ENCODE data around the gene ZNF28.
"Not testable (repeated sequence)": the region's sequence is repeated elsewhere in the genome, so short reads cannot be mapped to it uniquely, and the experiment has no call there.

Gene ZNF28

DNA sequence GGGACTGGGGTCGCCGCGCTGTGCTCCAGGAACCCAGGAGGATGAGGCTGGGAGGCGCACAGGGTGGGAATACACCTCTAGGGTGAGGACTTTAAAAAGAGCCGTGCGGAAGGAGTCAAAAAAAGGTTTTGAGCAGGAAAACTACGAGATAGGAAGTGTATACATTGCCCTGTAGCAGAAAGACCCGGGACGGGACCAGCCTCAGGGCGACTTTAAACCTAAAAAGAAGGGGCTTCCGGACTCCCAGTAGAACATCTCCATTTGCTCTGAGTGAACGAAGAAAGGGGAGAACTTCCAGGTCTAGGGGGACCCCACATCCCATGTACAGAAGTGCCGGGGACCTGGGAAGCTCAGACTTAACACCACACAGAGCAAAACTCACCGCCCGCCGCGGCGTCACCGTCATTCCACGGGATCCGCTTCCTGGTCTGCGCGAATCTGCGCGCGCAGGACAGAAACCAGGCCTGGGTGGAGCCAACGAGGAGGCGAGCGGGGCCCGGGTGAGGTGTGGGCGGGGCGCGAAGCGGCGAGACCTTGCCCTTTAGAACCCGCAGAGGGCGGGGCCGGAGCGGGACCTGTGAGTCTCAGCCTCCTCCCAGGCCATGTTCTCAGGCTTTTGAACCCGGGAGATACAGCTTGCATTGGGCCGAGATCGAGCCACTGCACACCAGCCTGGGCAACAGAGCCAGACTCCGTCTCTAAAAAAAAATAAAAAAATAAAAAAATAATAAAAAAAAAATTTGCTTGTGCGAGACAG lies at the start of gene ZNF28:
TSS of gene ZNF28 (minus strand) at position 430 of the 757 bp plus-strand sequence. CDS start 3,675 bp downstream, outside the sequence.
- peak in 1 of 2 experiments; percentile 28 for DNase-seq

DNA sequence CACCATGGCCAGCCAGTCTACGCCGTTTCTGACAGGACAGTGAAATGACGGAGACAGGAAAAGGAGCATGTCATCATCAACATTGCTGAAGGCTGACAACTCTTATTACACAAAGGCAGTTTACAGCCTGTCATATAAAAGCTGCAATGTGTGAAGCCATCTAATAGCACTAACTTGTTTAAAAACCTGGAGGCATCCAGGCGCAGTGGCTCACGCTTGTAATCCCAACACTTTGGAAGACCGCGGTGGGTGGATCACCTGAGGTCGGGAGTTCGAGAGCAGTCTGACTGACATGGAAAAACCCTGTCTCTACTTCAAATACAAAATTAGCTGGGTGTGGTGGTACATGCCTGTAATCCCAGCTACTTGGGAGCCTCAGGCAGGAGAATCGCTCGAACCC lies 46.6 kb upstream of the ZNF28 start:
- DNase-seq: not testable (repeated sequence)

DNA sequence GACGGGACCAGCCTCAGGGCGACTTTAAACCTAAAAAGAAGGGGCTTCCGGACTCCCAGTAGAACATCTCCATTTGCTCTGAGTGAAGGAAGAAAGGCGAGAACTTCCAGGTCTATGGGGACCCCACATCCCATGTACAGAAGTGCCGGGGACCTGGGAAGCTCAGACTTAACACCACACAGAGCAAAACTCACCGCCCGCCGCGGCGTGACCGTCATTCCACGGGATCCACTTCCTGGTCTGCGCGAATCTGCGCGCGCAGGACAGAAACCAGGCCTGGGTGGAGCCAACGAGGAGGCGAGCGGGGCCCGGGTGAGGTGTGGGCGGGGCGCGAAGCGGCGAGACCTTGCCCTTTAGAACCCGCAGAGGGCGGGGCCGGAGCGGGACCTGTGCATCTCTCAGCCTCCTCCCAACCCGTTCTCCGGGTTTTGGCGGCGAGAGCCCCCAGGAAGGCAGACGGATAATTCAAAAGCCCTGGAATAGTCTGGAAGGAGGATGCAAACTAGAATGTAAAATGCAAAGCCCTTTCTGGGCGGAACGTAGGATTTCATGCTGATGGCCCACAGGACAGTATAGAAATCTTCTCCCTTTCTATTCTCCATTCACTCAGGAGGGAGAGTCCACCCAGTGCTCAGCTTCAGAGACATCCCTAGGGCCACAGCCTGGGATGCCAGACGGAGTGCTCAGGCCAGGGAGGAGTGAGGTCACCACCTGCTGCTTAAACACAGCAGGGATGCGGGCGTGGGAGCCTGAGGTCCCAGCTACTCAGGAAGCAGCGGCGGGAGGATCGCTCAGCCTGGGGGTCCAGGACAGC lies 36.2 kb upstream of the ZNF28 start, which contains the start of gene ZNF468:
TSS of gene ZNF468 (minus strand) at position 242 of the 814 bp plus-strand sequence. CDS start 3,347 bp downstream, outside the sequence.
- DNase-seq: peak in 1 of 2 experiments; percentile 64

DNA sequence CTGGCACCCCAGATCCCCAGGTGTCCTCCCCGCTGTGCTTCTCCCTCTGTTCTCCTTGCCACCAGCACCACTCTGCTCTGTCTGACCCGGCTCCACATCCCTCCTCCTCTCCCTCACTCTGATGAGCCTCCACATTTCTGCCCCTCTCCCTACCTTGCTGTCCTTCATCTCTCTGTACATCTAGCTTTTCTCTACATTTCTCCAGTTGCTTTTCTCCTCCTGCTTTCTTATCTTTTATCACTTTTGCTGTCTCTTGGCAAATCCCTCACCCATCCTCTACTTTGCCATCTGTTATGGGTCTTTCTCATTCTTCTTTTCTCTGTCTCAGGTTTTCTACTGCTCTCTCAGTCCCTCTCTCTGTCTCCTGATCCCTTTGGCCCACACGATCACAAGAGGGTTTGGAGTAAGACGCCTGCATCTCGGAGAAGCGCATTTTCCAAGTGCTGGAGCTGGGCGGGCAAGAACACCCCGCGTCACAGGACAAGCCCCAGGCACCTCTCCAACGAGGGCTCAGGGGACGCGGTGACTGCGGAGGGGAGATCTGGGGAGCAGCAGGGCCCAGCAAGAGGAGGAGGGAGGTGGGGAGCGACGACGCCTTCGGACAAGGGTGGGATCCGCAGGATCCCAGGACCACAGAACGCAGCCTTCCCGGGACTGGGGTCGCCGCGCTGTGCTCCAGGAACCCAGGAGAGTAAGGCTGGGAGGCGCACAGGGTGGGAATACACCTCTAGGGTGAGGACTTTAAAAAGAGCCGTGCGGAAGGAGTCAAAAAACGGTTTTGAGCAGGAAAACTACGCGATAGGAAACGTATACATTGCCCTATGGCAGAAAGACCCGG lies 35.3 kb upstream of the ZNF28 start:
- DNase-seq: not testable (repeated sequence)

DNA sequence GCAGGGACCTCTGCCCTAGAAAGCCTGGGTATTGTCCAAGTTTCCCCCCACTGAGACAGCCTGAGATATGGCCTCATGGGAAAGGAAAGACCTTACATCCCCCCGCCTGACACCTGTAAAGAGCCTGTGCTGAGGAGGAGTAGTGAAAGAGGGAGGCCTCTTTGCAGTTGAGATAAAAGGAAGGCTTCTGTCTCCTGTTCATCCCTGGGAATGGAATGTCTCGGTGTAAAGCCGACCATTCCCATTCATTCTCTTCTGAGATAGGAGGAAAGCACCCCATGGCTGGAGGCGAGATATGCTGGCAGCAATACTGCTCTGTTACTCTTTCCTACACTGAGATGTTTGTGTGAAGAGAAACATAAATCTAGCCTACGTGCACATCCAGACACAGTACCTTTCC lies 25.9 kb upstream of the ZNF28 start:
- not testable (repeated sequence) for DNase-seq

DNA sequence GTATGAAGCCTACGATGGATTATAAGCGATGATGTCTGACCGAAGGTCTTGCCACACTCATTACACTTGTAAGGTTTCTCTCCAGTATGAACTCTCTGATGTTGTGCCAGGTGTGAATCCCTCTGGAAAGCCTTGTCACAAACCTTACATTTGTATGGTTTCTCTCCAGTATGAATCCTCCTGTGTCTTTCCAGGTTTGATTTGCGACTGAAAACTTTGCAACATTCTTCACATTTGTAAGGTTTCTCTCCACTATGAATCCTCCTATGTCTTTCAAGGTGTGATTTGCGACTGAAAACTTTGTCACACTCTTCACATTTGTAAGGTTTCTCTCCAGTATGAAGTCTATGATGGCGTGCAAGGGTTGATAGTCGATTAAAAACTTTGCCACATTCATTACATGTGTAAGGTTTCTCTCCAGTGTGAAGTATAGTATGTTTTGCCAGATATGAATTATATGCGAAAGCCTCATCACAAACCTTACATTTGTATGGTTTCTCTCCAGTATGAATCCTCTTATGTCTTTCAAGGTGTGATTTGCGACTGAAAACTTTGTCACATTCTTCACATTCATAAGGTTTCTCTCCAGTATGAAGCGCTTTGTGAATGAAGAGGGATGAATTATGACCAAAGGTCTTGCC lies 19.5 kb upstream of the ZNF28 start:
- not testable (repeated sequence) for DNase-seq

DNA sequence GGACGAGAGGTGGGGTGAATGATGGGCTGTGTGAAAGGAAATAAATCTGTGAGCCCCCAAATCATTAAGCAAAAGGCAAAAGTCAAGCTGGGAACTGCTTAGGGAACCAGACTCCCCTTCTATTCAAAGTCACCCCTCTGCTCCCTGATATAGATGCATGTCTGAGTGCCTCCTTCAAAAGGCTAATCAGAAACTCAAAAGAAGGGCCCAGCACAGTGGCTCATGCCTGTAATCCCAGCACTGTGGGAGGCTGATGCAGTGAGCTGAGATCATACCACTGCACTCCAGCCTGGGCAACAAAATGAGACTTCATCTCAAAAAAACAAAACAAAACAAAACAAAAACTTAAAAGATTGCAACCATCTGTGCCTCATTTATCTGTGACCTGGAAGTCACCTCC lies 12.9 kb upstream of the ZNF28 start:
- not testable (repeated sequence) for DNase-seq

DNA sequence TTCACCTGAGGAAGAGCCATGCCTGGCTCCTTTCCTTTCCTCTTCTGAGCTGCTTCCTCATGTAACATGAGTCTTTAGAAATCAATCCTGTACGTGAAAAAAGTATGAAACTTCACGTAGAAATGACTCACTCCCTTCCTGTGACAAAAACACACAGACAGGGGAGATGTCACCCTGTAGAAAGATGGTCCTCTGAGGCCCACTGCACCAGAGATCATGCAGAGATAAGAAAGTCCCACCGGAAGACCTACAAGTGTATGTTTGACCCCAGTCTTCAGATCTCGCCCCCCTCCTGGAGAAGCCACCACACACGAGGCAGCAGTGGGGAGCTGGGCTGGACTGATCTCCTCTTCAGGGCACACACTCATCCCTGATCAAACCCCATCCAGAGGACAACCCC lies 12.1 kb upstream of the ZNF28 start:
- not testable (repeated sequence) for DNase-seq

DNA sequence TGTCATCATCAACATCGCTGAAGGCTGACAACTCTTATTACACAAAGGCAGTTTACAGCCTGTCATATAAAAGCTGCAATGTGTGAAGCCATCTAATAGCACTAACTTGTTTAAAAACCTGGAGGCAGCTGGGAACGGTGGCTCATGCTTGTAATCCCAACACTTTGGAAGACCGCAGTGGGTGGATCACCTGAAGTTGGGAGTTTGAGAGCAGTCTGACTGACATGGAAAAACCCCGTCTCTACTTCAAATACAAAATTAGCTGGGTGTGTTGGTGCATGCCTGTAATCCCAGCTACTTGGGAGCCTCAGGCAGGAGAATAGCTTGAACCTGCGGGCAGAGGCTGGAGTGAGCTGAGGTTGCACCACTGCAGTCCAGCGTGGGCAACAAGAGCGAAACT lies 8.4 kb upstream of the ZNF28 start:
- DNase-seq: not testable (repeated sequence)

DNA sequence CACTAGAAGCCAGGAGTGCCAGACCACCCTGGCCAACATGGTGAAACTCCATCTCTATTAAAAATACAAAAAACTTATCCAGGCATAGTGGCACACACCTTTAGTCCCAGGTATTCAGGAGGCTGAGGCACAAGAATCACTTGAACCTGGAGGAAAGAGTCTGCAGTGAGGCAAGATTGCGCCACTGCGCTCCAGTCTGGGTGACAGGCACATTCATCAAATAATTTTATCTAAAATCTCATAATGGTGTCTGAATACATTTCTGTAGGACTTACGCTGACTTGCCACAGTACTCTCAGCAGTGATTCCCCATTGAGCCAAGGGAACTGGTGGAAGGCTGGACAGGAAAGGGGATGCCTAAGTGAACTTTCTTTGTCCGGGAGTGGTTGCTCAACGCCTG lies 4.3 kb upstream of the ZNF28 start:
- no peak for DNase-seq

DNA sequence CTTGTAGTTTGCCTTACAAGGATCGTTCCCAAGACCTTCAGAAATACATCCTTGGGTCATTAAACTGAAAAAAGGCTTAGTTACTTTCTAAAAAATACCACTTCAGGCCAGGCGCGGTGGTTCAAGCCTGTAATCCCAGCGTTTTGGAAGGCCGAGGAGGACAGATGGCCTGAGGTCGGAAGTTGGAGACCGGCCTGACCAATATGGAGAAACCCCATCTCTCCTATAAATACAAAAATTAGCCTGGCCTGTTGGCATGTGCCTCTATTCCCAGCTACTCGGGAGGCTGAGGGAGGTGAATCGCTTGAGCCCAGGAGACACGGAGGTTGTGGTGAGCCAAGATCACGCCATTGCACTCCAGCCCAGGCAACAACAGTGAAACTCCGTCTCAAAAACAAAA lies 2.2 kb upstream of the ZNF28 start:
- DNase-seq: no peak

DNA sequence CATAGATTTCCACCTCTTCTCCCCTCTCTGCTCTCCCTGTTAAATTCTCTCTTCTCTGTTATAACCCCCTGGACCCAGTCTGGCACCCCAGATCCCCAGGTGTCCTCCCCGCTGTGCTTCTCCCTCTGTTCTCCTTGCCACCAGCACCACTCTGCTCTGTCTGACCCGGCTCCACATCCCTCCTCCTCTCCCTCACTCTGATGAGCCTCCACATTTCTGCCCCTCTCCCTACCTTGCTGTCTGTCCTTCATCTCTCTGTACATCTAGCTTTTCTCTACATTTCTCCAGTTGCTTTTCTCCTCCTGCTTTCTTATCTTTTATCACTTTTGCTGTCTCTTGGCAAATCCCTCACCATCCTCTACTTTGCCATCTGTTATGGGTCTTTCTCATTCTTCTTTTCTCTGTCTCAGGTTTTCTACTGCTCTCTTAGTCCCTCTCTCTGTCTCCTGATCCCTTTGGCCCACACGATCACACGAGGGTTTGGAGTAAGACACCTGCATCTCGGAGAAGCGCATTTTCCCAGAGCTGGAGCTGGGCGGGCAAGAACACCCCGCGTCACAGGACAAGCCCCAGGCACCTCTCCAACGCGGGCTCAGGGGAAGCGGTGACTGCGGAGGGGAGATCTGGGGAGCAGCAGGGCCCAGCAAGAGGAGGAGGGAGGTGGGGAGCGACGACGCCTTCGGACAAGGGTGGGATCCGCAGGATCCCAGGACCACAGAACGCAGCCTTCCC lies 795 bp downstream of the ZNF28 start:
- DNase-seq: not testable (repeated sequence)

DNA sequence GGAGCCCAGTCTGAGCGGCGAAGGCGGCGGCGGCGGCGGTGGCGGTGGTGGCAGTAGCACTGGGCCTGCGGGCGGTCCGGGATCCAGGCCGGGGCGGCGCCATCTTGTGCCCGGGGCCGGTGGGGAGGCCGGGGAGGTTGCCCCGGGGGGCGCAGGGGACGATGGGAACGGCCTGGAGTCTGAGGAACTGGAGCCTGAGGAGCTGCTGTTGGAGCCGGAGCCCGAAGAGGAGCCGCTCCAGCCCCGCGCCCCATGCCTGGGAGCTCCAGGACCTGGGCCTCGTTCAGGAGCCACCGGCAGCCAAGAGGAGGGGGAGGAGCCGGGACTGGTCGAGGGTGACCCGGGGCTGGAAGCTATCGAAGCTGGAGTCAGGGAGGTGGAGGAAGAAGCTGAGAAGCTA lies 11.6 kb downstream of the ZNF28 start:
- no peak for DNase-seq

DNA sequence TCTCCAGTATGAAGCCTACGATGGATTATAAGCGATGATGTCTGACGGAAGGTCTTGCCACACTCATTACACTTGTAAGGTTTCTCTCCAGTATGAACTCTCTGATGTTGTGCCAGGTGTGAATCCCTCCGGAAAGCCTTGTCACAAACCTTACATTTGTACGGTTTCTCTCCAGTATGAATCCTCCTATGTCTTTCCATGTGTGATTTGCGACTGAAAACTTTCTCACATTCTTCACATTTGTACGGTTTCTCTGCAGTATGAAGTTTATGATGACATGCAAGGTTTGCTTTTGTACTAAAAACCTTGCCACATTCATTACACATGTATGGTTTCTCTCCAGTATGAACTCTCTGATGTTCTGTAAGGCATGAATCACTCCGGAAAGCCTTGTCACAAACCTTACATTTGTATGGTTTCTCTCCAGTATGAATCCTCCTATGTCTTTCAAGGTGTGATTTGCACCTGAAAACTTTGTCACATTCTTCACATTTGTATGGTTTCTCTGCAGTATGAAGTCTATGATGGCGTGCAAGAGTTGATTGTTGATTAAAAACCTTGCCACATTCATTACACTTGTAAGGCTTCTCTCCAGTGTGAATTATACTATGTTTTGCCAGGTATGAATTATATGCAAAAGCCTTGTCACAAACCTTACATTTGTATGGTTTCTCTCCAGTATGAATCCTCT lies 21.3 kb downstream of the ZNF28 start:
- not testable (repeated sequence) for DNase-seq

DNA sequence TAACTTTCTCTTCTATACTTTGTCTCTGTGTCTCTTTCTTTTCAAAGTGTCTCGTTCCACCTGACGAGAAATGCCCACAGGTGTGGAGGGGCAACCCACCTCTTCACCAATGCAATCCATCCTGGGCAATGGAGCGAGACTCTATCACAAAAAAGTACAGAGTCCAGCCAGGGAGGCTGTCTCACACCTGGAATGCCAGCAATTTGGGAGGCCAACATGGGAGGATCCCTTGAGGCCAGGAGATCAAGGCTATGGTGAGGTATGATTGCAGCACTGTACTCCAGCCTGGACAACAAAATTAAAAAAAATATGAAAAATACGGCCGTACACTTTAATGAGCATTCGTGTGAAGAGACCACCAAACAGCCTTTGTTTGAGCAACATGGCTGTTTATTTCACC lies 32.0 kb downstream of the ZNF28 start:
- DNase-seq: no peak

DNA sequence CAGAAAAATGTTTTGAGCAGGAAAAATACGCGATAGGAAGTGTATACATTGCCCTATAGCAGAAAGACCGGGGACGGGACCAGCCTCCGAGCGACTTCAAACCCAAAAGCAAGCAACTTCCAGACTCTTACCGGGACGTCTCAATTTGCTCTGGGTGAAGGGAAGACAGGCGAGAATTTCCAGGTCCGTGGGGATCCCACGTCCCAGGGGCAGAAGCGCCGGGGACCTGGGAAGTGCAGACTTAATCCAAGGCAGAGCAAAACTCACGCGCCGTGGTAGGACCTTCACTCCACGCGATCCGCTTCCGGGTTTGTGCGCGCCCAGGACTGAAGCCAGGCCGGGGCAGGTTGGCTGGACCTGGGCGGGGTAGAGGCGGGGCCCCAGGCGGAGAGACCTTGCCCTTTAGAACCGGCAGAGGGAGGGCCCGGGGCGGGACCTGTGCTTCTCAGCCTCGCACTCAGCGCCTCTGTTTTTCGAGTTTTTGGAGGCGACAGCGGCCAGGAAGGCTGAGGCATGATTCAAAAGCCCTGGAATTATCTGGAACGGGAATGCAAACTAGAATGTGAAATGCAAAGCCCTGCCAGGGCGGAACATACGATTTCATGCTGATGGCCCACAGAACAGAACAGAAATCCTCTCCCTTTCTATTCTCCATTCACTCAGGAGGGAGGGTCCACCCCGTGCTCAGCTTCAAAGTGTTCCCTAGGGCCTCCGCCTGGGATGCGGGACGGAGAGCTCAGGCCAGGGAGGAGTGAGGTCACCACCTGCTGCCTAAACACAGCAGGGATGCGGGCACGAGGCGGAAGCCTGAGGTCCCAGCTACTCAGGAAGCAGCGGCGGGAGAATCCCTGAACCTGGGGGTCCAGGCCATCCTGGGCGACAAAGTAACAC lies 34.7 kb downstream of the ZNF28 start, which contains the start of gene ZNF600:
TSS of gene ZNF600 (minus strand) at position 328 of the 891 bp plus-strand sequence. CDS start 7,903 bp downstream, outside the sequence.
- DNase-seq: peak; percentile 38 to 67

DNA sequence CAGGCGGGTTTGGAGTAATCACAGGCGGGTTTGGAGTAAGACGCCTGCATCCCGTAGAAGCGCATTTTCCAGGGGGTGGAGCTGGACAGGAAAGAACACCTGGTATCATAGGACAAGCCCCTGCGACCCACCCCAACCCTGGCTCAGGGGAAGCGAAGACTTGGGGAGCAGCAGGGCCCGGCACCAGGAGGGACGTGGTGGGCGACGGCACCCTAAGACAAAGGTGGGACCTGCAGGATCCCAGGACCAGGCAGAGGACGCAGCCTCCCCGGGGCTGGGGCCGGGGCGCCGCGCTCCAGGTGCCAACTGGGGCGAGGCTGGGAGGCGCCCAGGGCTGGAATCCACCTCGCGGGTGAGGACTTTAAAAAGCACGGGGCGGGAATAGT lies 35.4 kb downstream of the ZNF28 start:
- DNase-seq: no peak

DNA sequence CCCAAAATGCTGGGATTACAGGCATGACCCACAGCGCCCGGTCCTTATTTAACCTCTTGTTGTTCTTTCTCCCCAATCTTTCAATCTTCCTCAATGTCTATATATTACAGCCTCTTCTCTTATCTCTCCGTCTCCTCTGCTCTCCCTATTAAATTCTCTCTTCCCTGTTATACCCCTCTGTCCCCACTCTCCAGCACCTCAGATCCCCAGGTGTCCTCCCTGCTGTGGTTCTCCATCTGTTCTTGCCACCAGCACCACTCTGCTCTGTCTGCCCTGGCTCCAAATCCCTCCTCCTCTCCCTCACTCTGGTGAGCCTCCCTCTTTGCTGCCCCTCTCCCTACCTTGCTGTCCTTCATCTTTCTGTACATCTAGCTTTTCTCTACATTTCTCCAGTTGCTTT lies 35.9 kb downstream of the ZNF28 start:
- no peak for DNase-seq

DNA sequence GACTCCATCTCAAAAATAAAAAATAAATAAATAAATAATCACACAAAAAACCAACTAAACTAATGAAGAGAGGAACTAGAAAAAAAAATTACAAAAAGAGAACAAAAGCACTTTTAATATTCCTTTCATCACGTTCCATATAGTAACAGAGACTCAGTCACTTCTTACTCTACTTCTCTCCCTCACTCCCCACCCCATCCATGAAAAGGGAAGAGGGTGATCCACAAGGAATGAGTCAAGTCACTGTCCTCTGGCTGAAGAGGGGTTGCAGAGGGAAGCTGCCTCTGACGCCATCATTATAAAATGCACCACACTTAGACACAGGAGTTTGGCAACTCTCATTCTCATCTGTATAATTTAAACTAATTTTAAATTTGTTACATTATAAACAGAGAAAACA lies 38.6 kb downstream of the ZNF28 start:
- not testable (repeated sequence) for DNase-seq

DNA sequence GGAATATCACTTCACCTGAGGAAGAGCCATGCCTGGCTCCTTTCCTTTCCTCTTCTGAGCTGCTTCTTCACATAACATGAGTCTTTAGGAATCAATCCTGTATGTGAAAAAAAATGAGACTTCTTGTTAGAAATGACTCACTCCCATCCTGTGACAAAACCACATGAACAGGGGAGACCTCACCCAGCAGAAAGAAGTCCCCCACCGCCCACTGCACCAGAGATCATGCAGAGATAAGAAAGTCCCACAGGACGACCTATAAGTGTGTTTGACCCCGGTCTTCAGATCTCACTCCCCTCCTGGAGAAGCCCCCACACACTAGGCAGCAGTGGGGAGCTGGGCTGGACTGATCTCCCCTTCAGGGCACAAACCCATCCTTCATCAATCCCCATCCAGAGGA lies 42.6 kb downstream of the ZNF28 start:
- DNase-seq: no peak

Data from NCI-H187 (cell line).